ENCODE results near the gene APOBEC3B.
A peak's percentile ranks its signal among the peaks of the same experiment; 100 is the strongest.
"Not testable (repeated sequence)": the region's sequence is repeated elsewhere in the genome, so short reads cannot be mapped to it uniquely, and the experiment has no call there.

Gene APOBEC3B

DNA sequence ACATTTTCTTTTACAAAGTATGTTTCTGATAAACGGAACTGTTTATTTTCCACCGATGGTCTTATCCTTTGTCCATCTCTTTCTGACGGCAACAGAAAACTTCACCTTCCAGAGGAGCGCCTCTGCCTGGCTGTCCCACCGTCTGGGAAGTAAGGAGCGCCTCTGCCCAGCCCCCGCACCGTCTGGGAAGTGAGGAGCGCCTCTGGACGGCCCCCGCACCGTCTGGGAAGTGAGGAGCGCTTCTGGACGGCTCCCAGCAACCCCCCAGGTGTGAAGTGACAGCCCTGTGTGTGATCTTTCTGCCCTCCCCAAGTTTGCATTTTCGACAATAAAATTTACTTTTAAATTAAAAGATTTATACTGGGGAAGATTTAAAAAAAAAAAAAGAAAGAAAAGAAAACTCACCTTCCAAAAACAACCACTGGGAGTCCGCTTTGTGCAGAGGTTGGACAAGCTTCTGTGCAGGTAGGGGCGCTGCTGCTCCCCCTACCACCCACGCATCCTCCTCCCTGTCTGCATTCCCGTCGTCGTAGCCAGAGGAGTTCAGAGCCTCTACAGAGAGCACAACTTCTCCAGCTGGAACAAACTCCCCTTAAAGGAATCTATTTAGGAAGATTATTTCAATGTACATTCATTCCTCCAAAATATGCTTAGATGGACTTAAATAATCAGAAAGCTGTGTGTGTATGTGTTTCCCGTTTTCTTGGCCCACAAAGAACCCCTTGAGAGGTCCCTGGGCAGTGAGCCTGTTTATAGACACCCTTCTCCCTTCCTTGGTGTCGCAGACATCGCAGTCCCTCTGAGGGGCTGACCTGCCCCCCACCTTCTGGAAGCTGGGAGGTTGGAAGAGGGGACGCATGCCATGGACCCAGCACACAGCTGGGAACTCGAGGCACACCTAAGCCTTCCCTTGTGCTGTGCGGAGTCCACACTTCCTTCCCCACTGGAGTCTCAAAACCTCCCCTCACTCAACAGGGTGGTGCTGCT is 849 bp upstream of the APOBEC3B start:
- Histone ChIP-seq H3K79me1 (replicated peaks; ENCODE audit: low read length, poor library complexity, severe bottlenecking) (peaks cover 7% of the 10 kb centered on the region), H3K4me3 (ENCODE audit: insufficient read depth in 1 of 2, low read depth in 1 of 2, low read length in 2 of 2) (peak overlapping the region in 1 of 2 experiments; percentile 76), H2BK120ac (ENCODE audit: low read depth, low read length) (no peak overlapping the region), H3K27ac (ENCODE audit: low read length, poor library complexity, severe bottlenecking) (no peak overlapping the region), H3K9ac (ENCODE audit: low read length) (peak overlapping the region; percentile 47), H3K4me1 (ENCODE audit: control insufficient read depth, insufficient read depth, low read depth, low read length) (peaks cover 16% of the 10 kb centered on the region), H4K8ac (ENCODE audit: low read length) (peak overlapping the region; percentile 9), H2BK5ac (ENCODE audit: low read depth, low read length, poor library complexity, severe bottlenecking) (no peak overlapping the region), H3K4ac (ENCODE audit: low read depth in 1 of 2, low read length in 2 of 2) (peak overlapping the region in 1 of 2 experiments; percentile 56), H4K91ac (ENCODE audit: low read length) (no peak overlapping the region), H3K18ac (ENCODE audit: low read depth in 1 of 2, low read length in 2 of 2) (peak overlapping the region in 1 of 2 experiments; percentile 21), H3K4me2 (ENCODE audit: low read length, poor library complexity, severe bottlenecking) (no peak overlapping the region), H3K23ac (ENCODE audit: low read length in 2 of 2) (no peak overlapping the region), H2AK5ac (ENCODE audit: low read length, severe bottlenecking) (no peak overlapping the region), H3K36me3 (ENCODE audit: control insufficient read depth in 1 of 2, insufficient read depth in 2 of 2, low read depth in 1 of 2, low read length in 2 of 2) (no peaks in the 10 kb centered on the region), H3K27me3 (ENCODE audit: control insufficient read depth in 1 of 2, insufficient read depth in 1 of 2, low read length in 2 of 2) (no peaks in the 10 kb centered on the region), H3K14ac (ENCODE audit: low read length in 2 of 2) (no peak overlapping the region), H3K9me3 (ENCODE audit: control insufficient read depth, low read length) (no peaks in the 10 kb centered on the region), H2BK15ac (ENCODE audit: low read depth, poor library complexity, severe bottlenecking) (no peak overlapping the region), H2AFZ (ENCODE audit: low read depth, low read length) (peak overlapping the region; percentile 74), H2BK12ac (ENCODE audit: low read length in 2 of 2) (peak overlapping the region in 1 of 2 experiments; percentile 15)
- WGBS: 65% methylated on average over 18 of the region's 27 CpGs
- peak; percentile 11 for DNase-seq

DNA sequence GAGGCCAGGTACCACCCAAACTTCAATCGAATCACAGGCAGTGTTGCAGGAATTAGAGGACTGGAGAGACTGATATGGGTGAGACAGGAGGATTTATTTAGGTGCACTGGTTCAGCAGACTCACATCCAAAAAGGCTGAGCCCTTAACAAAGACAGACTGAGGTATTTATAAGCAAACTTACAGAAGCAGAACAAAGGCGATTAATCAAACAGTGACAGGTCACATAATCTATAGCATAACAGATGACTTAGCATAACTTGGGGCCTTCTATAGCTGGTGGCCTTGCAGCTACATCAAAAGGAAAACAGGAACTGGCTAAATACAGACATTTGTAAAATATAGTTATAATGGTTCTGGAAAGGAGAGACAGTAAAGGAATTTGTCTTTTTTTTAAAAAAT is 2.1 kb downstream of the APOBEC3B start:
- 93% methylated on average over 1 of the region's 2 CpGs for WGBS
- peaks cover 17% of the 10 kb centered on the region for H3K4me1 ChIP-seq (ENCODE audit: control insufficient read depth, insufficient read depth, low read depth, low read length)
- no peak overlapping the region for H4K91ac ChIP-seq (ENCODE audit: low read length)
- no peak overlapping the region for H3K23ac ChIP-seq (ENCODE audit: low read length in 2 of 2)
- no peak overlapping the region for H2BK5ac ChIP-seq (ENCODE audit: low read depth, low read length, poor library complexity, severe bottlenecking)
- no peak overlapping the region for H3K4ac ChIP-seq (ENCODE audit: low read depth in 1 of 2, low read length in 2 of 2)
- H2BK12ac ChIP-seq (ENCODE audit: low read length in 2 of 2): no peak overlapping the region
- no peak overlapping the region for H4K8ac ChIP-seq (ENCODE audit: low read length)
- H2AFZ ChIP-seq (ENCODE audit: low read depth, low read length): no peak overlapping the region
- no peak overlapping the region for H3K9ac ChIP-seq (ENCODE audit: low read length)
- H2AK5ac ChIP-seq (ENCODE audit: low read length, severe bottlenecking): no peak overlapping the region
- no peaks in the 10 kb centered on the region for H3K9me3 ChIP-seq (ENCODE audit: control insufficient read depth, low read length)
- no peaks in the 10 kb centered on the region for H3K36me3 ChIP-seq (ENCODE audit: control insufficient read depth in 1 of 2, insufficient read depth in 2 of 2, low read depth in 1 of 2, low read length in 2 of 2)
- H3K18ac ChIP-seq (ENCODE audit: low read depth in 1 of 2, low read length in 2 of 2): no peak overlapping the region
- no peak for DNase-seq
- no peak overlapping the region for H2BK120ac ChIP-seq (ENCODE audit: low read depth, low read length)
- H2BK15ac ChIP-seq (ENCODE audit: low read depth, poor library complexity, severe bottlenecking): no peak overlapping the region
- H3K79me1 ChIP-seq (replicated peaks; ENCODE audit: low read length, poor library complexity, severe bottlenecking): peaks cover 7% of the 10 kb centered on the region
- H3K4me2 ChIP-seq (ENCODE audit: low read length, poor library complexity, severe bottlenecking): no peak overlapping the region
- H3K4me3 ChIP-seq (ENCODE audit: insufficient read depth in 1 of 2, low read depth in 1 of 2, low read length in 2 of 2): no peak overlapping the region
- no peak overlapping the region for H3K27ac ChIP-seq (ENCODE audit: low read length, poor library complexity, severe bottlenecking)
- no peaks in the 10 kb centered on the region for H3K27me3 ChIP-seq (ENCODE audit: control insufficient read depth in 1 of 2, insufficient read depth in 1 of 2, low read length in 2 of 2)
- H3K14ac ChIP-seq (ENCODE audit: low read length in 2 of 2): no peak overlapping the region

DNA sequence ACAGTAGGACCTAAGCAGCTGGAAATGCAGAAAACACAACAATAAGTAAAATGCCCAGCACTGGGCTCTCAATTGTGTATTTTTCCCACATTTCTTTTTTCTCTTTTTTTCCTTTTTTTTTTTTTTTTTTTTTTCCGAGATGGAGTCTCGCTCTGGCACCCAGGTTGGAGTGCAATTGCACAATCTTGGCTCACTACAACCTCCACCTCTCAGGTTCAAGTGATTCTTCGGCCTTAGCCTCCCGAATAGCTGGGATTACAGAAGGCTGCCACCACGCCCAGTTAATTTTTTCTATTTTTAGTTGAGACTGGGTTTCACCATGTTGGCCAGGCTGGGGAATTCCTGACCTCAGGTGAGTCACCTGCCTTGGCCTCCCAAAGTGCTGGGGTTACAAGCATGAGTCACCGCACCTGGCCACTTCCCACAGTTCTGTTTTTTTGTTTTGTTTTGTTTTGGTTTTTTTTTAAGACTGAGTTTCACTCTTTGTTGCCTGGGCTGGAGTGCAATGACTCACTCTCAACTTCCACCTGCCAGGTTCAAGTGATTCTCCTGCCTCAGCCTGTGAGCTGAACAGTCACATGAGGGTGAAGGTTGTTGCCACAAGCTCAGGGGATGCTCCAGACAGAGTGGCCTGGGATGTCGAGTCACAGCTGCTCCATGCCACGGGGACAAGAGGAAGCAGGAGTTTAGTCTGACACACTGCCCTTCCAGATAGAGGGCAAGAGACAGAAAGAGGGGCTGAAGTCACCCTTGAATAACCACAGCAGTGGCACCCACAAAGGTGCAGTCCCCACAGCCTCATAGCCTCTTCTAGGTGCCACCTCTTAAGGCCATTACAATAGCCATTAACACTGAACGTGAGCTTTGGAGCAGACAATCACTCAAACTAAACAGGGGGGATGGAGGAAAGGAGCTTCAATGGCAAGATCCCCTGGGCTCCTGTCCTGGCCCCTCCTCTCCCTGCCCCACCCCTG is 2.9 kb downstream of the APOBEC3B start:
- not testable (repeated sequence) for H2BK120ac ChIP-seq (ENCODE audit: low read depth, low read length); H3K4me3 ChIP-seq (ENCODE audit: insufficient read depth in 1 of 2, low read depth in 1 of 2, low read length in 2 of 2); H2AFZ ChIP-seq (ENCODE audit: low read depth, low read length); H3K4me2 ChIP-seq (ENCODE audit: low read length, poor library complexity, severe bottlenecking); H2AK5ac ChIP-seq (ENCODE audit: low read length, severe bottlenecking); H4K91ac ChIP-seq (ENCODE audit: low read length); H2BK12ac ChIP-seq (ENCODE audit: low read length in 2 of 2); H3K27me3 ChIP-seq (ENCODE audit: control insufficient read depth in 1 of 2, insufficient read depth in 1 of 2, low read length in 2 of 2); H4K8ac ChIP-seq (ENCODE audit: low read length); H3K23ac ChIP-seq (ENCODE audit: low read length in 2 of 2); H3K36me3 ChIP-seq (ENCODE audit: control insufficient read depth in 1 of 2, insufficient read depth in 2 of 2, low read depth in 1 of 2, low read length in 2 of 2); H2BK5ac ChIP-seq (ENCODE audit: low read depth, low read length, poor library complexity, severe bottlenecking); H2BK15ac ChIP-seq (ENCODE audit: low read depth, poor library complexity, severe bottlenecking); H3K27ac ChIP-seq (ENCODE audit: low read length, poor library complexity, severe bottlenecking); H3K9me3 ChIP-seq (ENCODE audit: control insufficient read depth, low read length); H3K18ac ChIP-seq (ENCODE audit: low read depth in 1 of 2, low read length in 2 of 2); H3K9ac ChIP-seq (ENCODE audit: low read length); H3K14ac ChIP-seq (ENCODE audit: low read length in 2 of 2); H3K79me1 ChIP-seq (replicated peaks; ENCODE audit: low read length, poor library complexity, severe bottlenecking); H3K4ac ChIP-seq (ENCODE audit: low read depth in 1 of 2, low read length in 2 of 2)
- peaks cover 17% of the 10 kb centered on the region for H3K4me1 ChIP-seq (ENCODE audit: control insufficient read depth, insufficient read depth, low read depth, low read length)
- DNase-seq: peak; percentile 8
- WGBS: 94% methylated on average over 8 of the region's 9 CpGs

DNA sequence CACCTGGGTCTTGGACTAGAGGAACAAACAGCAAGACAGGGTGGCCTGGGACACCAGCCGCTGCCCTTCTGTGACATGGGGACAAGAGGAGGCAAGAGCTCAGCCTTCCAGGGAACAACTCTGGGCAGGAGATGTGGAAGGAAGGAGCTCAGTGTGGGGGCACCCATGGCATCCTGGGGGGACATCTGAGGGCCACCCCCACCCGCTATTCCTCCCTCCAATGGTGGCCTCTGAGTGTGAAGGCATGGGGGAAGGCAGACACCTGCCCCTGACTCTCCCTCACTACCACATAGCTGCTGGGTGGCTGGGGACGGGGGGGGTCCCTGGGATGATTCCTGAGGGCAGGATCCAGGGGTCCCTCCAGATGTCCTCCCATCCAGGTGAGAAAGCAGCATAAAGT is 4.5 kb downstream of the APOBEC3B start:
- no peaks in the 10 kb centered on the region for H3K9me3 ChIP-seq (ENCODE audit: control insufficient read depth, low read length)
- H3K27me3 ChIP-seq (ENCODE audit: control insufficient read depth in 1 of 2, insufficient read depth in 1 of 2, low read length in 2 of 2): no peaks in the 10 kb centered on the region
- WGBS: 100% methylated on average over 2 of the region's 3 CpGs
- H3K23ac ChIP-seq (ENCODE audit: low read length in 2 of 2): no peak overlapping the region
- no peak overlapping the region for H3K4ac ChIP-seq (ENCODE audit: low read depth in 1 of 2, low read length in 2 of 2)
- no peak overlapping the region for H3K14ac ChIP-seq (ENCODE audit: low read length in 2 of 2)
- H3K4me3 ChIP-seq (ENCODE audit: insufficient read depth in 1 of 2, low read depth in 1 of 2, low read length in 2 of 2): no peak overlapping the region
- H2BK12ac ChIP-seq (ENCODE audit: low read length in 2 of 2): no peak overlapping the region
- H4K91ac ChIP-seq (ENCODE audit: low read length): no peak overlapping the region
- no peak overlapping the region for H2BK5ac ChIP-seq (ENCODE audit: low read depth, low read length, poor library complexity, severe bottlenecking)
- no peak overlapping the region for H3K18ac ChIP-seq (ENCODE audit: low read depth in 1 of 2, low read length in 2 of 2)
- H3K79me1 ChIP-seq (replicated peaks; ENCODE audit: low read length, poor library complexity, severe bottlenecking): peaks cover 7% of the 10 kb centered on the region
- no peak overlapping the region for H2AFZ ChIP-seq (ENCODE audit: low read depth, low read length)
- no peak overlapping the region for H2BK120ac ChIP-seq (ENCODE audit: low read depth, low read length)
- H3K36me3 ChIP-seq (ENCODE audit: control insufficient read depth in 1 of 2, insufficient read depth in 2 of 2, low read depth in 1 of 2, low read length in 2 of 2): no peaks in the 10 kb centered on the region
- DNase-seq: no peak
- H2AK5ac ChIP-seq (ENCODE audit: low read length, severe bottlenecking): no peak overlapping the region
- no peak overlapping the region for H2BK15ac ChIP-seq (ENCODE audit: low read depth, poor library complexity, severe bottlenecking)
- H3K4me2 ChIP-seq (ENCODE audit: low read length, poor library complexity, severe bottlenecking): no peak overlapping the region
- H3K27ac ChIP-seq (ENCODE audit: low read length, poor library complexity, severe bottlenecking): no peak overlapping the region
- no peak overlapping the region for H4K8ac ChIP-seq (ENCODE audit: low read length)
- peaks cover 14% of the 10 kb centered on the region for H3K4me1 ChIP-seq (ENCODE audit: control insufficient read depth, insufficient read depth, low read depth, low read length)
- H3K9ac ChIP-seq (ENCODE audit: low read length): no peak overlapping the region
